ENCODE measurements around the gene GALNT2. TPM values are rescaled to one million over a fixed set of nuclear protein-coding genes. Genes with fewer than 3 reads are reported as not detected.

GALNT2 gene
- total and polyA plus RNA-seq, 2 of the 4 experiments (the other 2 are of a cell fraction), result 50.4 to 189 TPM

GRCh38 chr1:230043081-230043480 lies 24.0 kb upstream of the GALNT2 start:
- no peak overlapping the region for H3K4me2 ChIP-seq (ENCODE audit: low read depth, low read length)
- H2AK5ac ChIP-seq (ENCODE audit: low read depth, low read length), result no peak overlapping the region
- no peak overlapping the region for H3K4me3 ChIP-seq (ENCODE audit: insufficient read depth, low read depth, low read length)
- H4K20me1 ChIP-seq (ENCODE audit: insufficient read depth, low read length), result no peaks in the 10 kb centered on the region
- intact Hi-C loops (cut with micrococcal nuclease), result no loop called here
- H3K4me1 ChIP-seq (ENCODE audit: control insufficient read depth, insufficient read depth, low read length), result no peaks in the 10 kb centered on the region
- H3K4ac ChIP-seq (ENCODE audit: low read depth, low read length), result no peak overlapping the region
- dilution Hi-C loops (cut with HindIII; ENCODE audit: low sequenced_read_pairs, unreplicated experiment), result no loop called here
- H4K91ac ChIP-seq (ENCODE audit: insufficient read depth, low read depth, low read length), result no peak overlapping the region
- ChIA-PET CTCF (no interaction called here), POLR2A (ENCODE audit: unreplicated experiment) (no interaction called here)
- WGBS, 2 experiments (ENCODE audit: extremely low coverage in 2 of 2, insufficient read length in 1 of 2), result 50% methylated on average over 1 of the region's 3 CpGs; no CpG with 5 or more reads in 1 of the 2 experiments
- no peak for DNase-seq
- no peak overlapping the region for H3K56ac ChIP-seq (ENCODE audit: extremely low read depth, insufficient read depth, low read length)
- in situ Hi-C loops (cut with MboI; ENCODE audit: low sequenced_read_pairs), result loop anchor here (25.0 kb wide), 1 partner anchor 544 kb away; no protein-coding TSS in a partner anchor
- H3K36me3 ChIP-seq (ENCODE audit: control insufficient read depth, insufficient read depth, low read length), result no peaks in the 10 kb centered on the region
- no peaks in the 10 kb centered on the region for H3K79me1 ChIP-seq (ENCODE audit: low read depth in 1 of 2, low read length in 2 of 2)
- H2BK20ac ChIP-seq (ENCODE audit: low read depth, low read length), result no peak overlapping the region
- peaks cover 5% of the 10 kb centered on the region; the same call in 1 of the 2 replicates for H3K27me3 ChIP-seq (ENCODE audit: control insufficient read depth, insufficient read depth, low read length)
- no TSS peak for BruUV-seq (replicated peaks)
- H2AK9ac ChIP-seq (replicated peaks; ENCODE audit: low read depth, low read length, poor library complexity), result no peak overlapping the region
- H3K9me1 ChIP-seq (ENCODE audit: insufficient read depth, low read length), result no peaks in the 10 kb centered on the region
- no peak overlapping the region for H2BK5ac ChIP-seq (ENCODE audit: low read depth, low read length, poor library complexity, severe bottlenecking)
- H2BK15ac ChIP-seq (ENCODE audit: low read depth, low read length), result no peak overlapping the region
- H3K9me3 ChIP-seq (ENCODE audit: control insufficient read depth, insufficient read depth, low read length), result no peaks in the 10 kb centered on the region
- no peak overlapping the region for H4K5ac ChIP-seq (ENCODE audit: low read depth, low read length)
- no peak overlapping the region for H3K23ac ChIP-seq (ENCODE audit: low read depth, low read length)
- no peak overlapping the region for H2BK120ac ChIP-seq (ENCODE audit: low read depth, low read length)
- no peak overlapping the region for H3K14ac ChIP-seq (replicated peaks; ENCODE audit: low read depth, low read length)
- H3K27ac ChIP-seq (ENCODE audit: insufficient read depth, low read length), result no peak overlapping the region
- no peak for ATAC-seq (ENCODE audit: low read depth)
- H3K18ac ChIP-seq (ENCODE audit: low read depth, low read length), result no peak overlapping the region
- no peak overlapping the region for H2AFZ ChIP-seq (replicated peaks; ENCODE audit: low read length, poor library complexity)
- no peak overlapping the region for H3K9ac ChIP-seq (ENCODE audit: low read depth, low read length)
- TF ChIP-seq MAFK (IDR thresholded peaks at IDR 0.05; ENCODE audit: low read depth, low read length), result no peak
- TF ChIP-seq RCOR1 (IDR thresholded peaks at IDR 0.05; ENCODE audit: insufficient replicate concordance, low read length), result no peak
- no peak for TF ChIP-seq MXI1 (IDR thresholded peaks at IDR 0.05; ENCODE audit: borderline replicate concordance, low read depth, low read length)
- TF ChIP-seq CHD1 (IDR thresholded peaks at IDR 0.05; ENCODE audit: low read depth, low read length), result no peak
- no peak for TF ChIP-seq NFE2L2 (IDR thresholded peaks at IDR 0.05; ENCODE audit: low read depth, low read length)
- no peak for TF ChIP-seq POLR2A (IDR thresholded peaks at IDR 0.05; ENCODE audit: low read depth, low read length)
- no peak for TF ChIP-seq MAZ (IDR thresholded peaks at IDR 0.05; ENCODE audit: borderline replicate concordance, low read depth, low read length)
- H4K8ac ChIP-seq (ENCODE audit: low read depth in 2 of 2, low read length in 2 of 2), result no peak overlapping the region

All from IMR-90 (cell line).